Stimulated activated naive CD4-positive, alpha-beta T cell treated with Interleukin-2 at 50 U/mL for 16 hours (primary cell): ENCODE measurements around the gene PNPLA8.
"Not testable (repeated sequence)": the region's sequence is repeated elsewhere in the genome, so short reads cannot be mapped to it uniquely, and the experiment has no call there.

Source experiments
- DNase-seq: peaks from one replicate; lab custom pipeline; 2025; lab: John Stamatoyannopoulos, UW

Gene PNPLA8

GRCh38 chr7:108468246-108468645 is 57.7 kb downstream of the PNPLA8 start:
- DNase-seq = no peak

GRCh38 chr7:108467391-108467790 is 58.5 kb downstream of the PNPLA8 start:
- DNase-seq = no peak

DNA sequence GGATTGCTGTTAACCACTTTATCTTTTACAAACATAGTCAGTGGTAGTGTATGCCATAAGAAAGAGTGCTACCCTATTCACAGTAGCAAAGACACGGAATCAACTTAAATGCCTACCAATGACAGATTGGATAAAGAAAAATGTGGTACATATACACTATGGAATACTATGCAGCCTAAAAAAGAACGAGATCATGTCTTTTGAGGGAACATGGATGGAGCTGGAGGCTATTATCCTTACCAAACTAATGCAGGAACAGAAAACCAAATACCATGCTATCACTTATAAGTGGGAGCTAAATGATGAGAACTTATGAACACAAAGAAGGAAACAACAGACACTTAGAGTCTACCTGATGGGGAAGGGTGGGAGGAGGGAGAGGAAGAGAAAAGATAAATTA is 59.6 kb downstream of the PNPLA8 start:
- DNase-seq = not testable (repeated sequence)

- no peak for DNase-seq
Observed at GRCh38 chr7:108464743-108465142, 61.2 kb downstream of the PNPLA8 start.

DNA sequence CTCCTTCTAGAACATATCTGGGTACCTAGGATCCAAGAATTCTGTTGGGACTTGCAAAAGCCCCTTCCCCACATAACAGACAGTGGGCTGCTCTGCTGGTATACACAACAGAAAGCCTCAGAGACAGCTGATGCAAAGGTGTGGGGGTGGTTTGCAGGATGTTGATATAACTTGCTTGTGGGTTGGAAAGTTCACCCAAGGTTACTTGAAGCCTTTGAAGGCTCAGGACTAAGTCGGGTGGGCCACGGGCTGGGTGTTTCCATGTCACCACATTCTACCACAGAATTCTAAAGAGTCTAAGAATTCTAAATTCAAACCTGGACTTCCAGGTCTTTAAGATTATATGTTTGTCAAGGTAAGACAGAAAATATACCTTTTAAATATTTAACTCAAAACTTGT is 62.3 kb downstream of the PNPLA8 start:
- no peak for DNase-seq

- no peak for DNase-seq
Observed at GRCh38 chr7:108461840-108462239, 64.1 kb downstream of the PNPLA8 start.

DNA sequence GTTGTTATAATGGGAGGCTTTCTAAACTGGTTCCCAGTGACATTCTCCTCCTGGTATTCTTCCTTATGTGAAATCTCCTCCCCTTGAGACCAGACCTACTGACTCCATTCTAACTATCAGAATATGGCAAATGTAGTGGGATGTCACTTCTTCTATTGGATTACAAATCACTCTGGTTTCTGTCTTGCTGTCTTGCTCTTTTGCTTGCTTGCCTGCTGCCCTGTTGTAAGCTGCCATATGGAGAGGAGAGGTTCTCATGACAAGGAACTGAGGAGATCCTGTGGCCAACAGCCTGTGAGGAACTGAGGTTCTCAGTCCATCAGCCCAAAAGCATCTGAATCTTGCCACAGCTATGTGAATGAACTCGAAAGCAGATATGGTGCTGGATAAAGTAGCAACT is 65.0 kb downstream of the PNPLA8 start:
- DNase-seq = no peak

DNA sequence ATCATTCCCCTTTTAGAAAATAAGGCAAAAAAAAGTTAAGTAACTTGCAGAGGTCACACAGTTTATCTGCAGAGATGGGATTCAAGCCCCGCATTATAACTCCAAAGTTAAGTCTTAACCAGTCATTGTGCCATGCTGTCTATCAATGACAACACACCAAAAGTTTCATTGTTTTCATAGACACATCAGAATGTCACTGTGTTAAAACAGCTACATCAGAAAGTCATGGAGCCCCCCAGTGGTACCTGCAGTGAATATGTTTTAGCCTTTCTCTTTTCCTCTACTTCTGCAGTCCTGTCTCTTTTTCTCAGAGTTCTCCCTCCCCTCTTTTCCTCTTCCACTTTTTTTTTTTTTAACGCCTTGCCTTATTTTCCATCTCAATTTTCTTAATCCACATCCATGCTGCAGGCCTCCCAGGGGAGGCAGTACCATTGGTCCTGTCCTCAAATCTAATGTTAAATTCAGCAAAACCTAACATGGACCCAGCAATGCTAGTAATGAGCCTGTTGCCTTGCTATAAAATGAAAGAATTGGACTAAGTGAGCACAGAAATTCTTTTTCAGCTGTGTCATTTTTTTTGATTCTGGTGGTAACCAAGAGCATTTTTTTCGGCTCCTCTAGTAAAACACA is 65.9 kb downstream of the PNPLA8 start:
- no peak for DNase-seq

- DNase-seq = no peak
Observed at GRCh38 chr7:108457871-108458270, 68.1 kb downstream of the PNPLA8 start.

GRCh38 chr7:108456845-108457540 is 68.9 kb downstream of the PNPLA8 start:
- no peak for DNase-seq

- DNase-seq = no peak
Observed at GRCh38 chr7:108455998-108456677, 69.8 kb downstream of the PNPLA8 start, which contains the start of gene NRCAM. Gene NRCAM (minus strand): TSS chr7:108456436. CDS start chr7:108240064, 216,372 bp downstream.

DNA sequence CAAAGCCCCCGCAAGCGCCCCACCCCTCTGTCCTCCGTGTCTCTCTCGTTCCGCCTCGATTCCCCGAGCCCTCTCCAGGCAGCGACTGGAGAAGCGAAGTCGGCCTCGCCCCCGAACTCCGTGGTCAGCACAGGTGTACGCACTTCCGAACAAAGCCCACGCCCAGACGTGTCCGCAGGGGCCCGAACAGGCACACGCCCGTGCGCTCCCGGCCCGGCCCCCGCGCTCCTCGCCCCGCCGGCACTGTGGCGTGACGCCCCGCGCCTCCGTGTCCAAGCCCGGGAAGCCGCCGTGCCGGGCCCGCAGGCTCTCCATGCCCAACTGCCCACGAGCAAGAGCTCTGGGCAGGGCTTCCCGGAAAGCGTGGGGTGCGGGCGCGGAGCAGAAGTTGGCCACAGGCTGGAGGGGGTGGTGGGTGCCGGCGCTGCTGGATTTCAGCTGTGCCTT is 70.4 kb downstream of the PNPLA8 start:
- no peak for DNase-seq

DNA sequence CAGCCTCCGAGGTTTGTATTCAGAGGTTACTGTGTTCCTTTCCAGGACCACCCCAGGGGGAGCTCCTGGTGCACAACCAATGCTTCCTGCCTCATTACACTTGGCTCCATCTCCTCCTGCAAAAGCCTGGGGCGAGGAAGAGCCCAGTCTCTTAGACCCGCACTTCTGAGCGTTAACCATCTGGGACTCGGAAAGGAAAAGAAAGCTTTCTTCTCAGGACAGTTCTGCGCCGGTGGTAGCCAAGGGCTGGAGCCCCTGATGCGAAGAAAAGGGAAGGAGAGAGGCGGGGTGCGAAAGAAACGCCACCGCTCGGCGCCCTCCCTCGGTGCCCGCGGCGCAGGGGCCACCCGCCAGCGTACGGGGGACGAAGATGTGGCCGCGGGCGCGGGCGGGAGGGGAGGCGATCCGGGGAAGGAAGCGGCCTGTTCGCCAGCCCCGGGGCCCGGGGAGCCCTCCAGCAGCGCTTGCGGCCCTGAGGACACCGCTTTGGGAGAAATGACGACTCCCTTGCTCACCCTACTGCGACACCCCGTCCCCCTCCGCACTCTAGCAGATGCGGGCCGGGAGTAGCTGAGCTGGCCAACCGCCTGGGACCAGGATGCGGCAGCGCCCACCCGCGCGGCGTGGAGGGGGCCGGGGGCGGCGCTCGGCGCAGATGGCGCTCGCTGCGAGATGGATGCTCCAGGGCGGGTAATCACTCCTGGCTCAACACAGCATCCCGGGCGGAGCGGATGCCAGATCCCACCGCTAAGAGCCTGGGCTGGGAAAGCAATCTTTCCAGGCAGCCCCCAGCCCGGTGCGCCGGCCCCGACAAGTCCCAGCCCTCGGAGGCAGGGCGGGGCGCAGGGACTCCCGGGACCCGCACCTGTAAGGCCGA is 71.0 kb downstream of the PNPLA8 start:
- DNase-seq = no peak

- DNase-seq = no peak
Observed at GRCh38 chr7:108454317-108454673, 71.6 kb downstream of the PNPLA8 start.

GRCh38 chr7:108453320-108453719 is 72.6 kb downstream of the PNPLA8 start:
- DNase-seq = no peak

GRCh38 chr7:108452707-108453106 is 73.2 kb downstream of the PNPLA8 start:
- DNase-seq = no peak

DNA sequence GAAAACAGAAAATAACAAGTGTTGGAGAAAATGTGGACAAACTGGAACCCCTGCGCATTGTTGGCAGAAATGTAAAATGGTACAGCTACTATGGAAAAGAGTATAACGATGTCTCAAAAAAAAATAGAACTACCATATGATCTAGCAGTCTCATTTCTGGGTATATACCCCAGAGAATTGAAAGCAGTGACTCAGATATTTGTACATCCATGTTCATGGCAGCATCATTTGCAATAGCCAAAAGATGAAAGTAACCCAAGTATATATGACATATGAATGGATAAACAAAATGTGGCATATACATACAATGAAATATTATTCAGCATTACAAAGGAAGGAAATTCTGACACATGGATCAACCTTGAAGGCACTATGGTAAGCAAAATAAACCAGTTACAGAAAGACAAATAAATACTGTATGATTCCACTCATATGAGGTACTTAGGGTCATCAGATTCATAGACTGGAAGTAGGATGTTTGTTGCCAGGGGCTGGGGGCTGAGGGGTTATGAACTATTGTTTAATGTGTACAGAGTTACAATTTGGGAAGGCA is 74.6 kb downstream of the PNPLA8 start:
- no peak for DNase-seq

DNA sequence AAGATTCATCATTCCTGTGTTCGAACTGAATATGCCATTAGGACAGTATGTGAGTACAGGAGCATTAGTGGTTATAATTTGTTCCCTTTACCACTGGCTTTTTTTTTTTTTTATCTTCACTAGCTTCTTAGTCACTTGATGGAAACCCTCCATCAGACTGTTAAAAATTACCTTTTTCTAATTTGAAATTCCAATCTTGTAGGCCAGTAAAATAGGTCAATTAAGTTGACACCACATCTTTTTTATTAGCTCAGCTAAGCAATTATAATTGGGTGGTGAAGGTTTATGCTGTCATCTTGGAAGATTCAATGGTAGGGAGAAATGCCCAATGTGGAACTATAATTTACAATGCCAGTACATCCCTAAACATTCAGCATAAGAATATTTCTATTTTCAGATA is 75.8 kb downstream of the PNPLA8 start:
- DNase-seq = no peak

DNA sequence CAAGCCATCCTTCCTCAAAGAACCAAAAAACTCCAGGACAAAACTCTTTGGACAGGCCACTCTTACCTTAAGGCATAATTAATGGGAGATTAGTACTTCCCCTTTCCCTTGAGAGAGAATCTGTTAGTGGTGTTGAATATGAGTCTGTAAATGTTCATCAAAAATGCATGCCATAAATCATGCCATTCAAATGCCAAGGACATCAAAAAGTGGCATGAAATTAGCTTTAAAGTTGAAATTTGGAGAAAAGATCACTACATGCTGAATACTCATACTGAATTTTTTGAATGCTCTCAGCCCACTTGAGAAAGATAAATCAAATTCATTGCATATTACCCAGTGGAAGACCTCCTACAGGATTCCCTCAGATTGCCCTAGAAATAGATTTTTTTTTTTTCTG is 76.4 kb downstream of the PNPLA8 start:
- DNase-seq = no peak

- no peak for DNase-seq
Observed at GRCh38 chr7:108448584-108449505, 77.1 kb downstream of the PNPLA8 start.

- DNase-seq = no peak
Observed at GRCh38 chr7:108442039-108442568, 83.8 kb downstream of the PNPLA8 start.
